Measurements from ENCODE around the gene CCDC69.

DNA sequence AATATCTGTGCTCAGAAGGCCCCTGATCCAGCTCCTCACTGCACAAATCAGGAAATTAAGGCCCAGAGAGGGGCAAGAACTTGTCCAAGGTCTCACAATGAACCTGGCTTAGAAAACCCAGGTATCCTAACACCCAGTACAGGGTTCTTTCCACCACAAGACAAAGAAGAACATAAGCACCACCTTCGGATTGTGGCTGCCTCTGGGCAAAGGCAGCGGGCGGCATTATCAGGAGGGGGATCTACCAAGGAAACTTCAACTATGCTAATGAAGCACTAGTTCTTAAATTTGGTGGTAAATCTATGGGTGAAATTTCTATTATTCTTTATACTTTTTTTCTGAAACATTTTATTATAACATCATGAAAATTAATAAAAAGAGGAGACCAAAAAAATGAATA is 84.2 kb downstream of the CCDC69 start:
- TF ChIP-seq POLR2A (IDR thresholded peaks at IDR 0.05) (no peak), CTCF (IDR thresholded peaks at IDR 0.05) (no peak)
